Ovary (tissue), 3 donors: ENCODE results near the gene ZNF217.

ENCODE experiments used
- EP300 ChIP-seq: sonication (generic); formaldehyde crosslinking; IDR thresholded peaks from one replicate; pipeline ENCODE4 v1.6.1; 2017; ENCODE audit warnings: antibody characterized with exemption
- TF ChIP-seq, protein P1 (sequence below), 3 donors: fragments of 450-650 bp in 2 of 3; fragments of 200-600 bp in 1 of 3; IDR thresholded peaks; one replicate each; pipeline versions ENCODE4 v1.5.1 to v1.8.0; 2016 to 2022; ENCODE audit warnings: antibody characterized with exemption in 3 of 3, mild to moderate bottlenecking in 1 of 3
- donor health status: DM: no; HTN: no; CAD: no.

DNA sequence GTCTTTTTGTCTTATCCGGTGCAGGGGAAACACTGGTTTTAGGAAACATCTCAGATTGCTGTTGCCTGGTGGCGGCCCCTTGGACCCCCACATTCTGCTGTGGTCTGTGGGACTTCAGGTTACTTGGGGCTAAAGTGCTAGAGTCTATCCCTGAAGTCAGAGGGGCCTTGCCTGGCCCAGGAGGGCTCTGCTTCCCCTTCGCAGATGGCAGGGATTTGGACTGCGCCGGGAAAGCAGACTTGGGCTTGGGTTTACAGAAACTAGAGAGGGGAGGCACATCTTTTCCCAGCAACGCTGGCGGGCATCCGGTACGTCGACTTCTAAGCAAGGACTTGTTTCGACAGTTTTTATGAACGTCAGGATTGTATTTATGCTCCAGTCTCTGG lies 17.5 kb downstream of the ZNF217 start:
- TF ChIP-seq, protein P1, sequence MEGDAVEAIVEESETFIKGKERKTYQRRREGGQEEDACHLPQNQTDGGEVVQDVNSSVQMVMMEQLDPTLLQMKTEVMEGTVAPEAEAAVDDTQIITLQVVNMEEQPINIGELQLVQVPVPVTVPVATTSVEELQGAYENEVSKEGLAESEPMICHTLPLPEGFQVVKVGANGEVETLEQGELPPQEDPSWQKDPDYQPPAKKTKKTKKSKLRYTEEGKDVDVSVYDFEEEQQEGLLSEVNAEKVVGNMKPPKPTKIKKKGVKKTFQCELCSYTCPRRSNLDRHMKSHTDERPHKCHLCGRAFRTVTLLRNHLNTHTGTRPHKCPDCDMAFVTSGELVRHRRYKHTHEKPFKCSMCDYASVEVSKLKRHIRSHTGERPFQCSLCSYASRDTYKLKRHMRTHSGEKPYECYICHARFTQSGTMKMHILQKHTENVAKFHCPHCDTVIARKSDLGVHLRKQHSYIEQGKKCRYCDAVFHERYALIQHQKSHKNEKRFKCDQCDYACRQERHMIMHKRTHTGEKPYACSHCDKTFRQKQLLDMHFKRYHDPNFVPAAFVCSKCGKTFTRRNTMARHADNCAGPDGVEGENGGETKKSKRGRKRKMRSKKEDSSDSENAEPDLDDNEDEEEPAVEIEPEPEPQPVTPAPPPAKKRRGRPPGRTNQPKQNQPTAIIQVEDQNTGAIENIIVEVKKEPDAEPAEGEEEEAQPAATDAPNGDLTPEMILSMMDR (IDR thresholded peaks at IDR 0.05) = no peak
- TF ChIP-seq EP300 = no peak
